ENCODE results near the gene PGBD5.

The PGBD5 gene

DNA sequence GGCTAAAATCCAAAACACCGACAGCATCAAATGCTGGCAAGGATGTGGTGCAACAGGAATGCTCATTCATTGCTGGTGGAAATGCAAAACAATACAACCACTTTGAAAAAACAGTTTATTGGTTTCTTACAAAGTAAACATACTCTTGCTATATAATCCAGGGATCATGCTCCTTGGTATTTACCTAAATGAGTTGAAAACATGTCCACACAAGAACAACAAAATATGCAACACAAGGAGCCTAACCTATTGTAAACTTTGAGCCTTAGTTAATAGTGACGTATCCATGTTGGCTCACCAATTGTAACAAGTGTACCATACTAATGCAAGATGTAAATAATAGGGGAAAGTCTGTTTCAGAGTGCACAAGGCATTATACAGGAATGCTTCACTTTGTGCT lies 37.2 kb upstream of the PGBD5 start:
- in situ Hi-C loops (cut with HindIII; ENCODE audit: low sequenced_read_pairs), result no loop called here
- TF ChIP-seq, protein P1, sequence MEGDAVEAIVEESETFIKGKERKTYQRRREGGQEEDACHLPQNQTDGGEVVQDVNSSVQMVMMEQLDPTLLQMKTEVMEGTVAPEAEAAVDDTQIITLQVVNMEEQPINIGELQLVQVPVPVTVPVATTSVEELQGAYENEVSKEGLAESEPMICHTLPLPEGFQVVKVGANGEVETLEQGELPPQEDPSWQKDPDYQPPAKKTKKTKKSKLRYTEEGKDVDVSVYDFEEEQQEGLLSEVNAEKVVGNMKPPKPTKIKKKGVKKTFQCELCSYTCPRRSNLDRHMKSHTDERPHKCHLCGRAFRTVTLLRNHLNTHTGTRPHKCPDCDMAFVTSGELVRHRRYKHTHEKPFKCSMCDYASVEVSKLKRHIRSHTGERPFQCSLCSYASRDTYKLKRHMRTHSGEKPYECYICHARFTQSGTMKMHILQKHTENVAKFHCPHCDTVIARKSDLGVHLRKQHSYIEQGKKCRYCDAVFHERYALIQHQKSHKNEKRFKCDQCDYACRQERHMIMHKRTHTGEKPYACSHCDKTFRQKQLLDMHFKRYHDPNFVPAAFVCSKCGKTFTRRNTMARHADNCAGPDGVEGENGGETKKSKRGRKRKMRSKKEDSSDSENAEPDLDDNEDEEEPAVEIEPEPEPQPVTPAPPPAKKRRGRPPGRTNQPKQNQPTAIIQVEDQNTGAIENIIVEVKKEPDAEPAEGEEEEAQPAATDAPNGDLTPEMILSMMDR (IDR thresholded peaks at IDR 0.05; ENCODE audit: low read depth, low read length), result no peak
- DNase-seq (ENCODE audit: low read depth, low spot score), result no peak

DNA sequence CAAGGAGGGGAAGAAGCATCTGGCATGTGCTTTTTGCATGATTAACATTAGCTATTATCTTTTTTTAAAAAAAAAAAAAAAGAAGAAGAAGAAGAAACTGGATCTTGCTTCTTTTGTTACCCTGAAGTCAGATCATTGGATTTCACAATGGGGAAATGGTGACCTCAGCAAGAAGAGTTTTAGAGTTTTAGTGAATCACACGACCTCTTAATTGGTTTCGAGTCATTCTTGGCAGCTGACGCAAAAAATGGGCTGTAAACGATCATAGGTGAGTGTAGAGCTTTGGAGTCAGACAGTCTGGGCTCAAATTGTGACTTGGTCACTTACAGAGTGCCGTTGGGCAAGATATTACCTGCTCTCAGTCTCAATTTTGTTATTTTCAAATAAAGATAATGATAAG lies 33.3 kb upstream of the PGBD5 start:
- TF ChIP-seq, protein P1 (IDR thresholded peaks at IDR 0.05; ENCODE audit: low read depth, low read length), result no peak
- peak; percentile 13 for DNase-seq (ENCODE audit: low read depth, low spot score)
- no peak overlapping the region for H3K4me3 ChIP-seq (ENCODE audit: low read depth, low read length)
- in situ Hi-C loops (cut with HindIII; ENCODE audit: low sequenced_read_pairs), result no loop called here

More for the DNA sequence above, 37.2 kb upstream of the PGBD5 start:
- H3K4me3 ChIP-seq (ENCODE audit: low read depth, low read length), result no peak overlapping the region

DNA sequence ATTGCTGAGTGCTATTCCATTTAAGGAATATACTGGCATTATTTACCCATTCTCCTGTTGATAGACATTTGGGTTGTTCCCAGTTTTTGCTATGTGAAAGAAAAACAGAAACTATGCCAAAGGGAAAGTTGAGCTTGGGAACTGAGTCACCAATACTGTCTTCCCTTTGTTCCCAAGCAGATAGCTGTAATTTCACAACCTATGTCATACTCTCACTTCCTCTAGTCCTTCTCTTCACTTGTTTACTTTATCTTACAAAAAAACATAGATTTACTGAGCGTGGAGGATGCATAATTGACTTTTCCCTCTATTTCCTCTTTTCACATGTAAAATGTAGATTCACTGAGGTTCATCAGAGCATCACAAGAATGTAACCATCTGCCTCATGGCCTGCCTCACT lies 32.4 kb upstream of the PGBD5 start:
- in situ Hi-C loops (cut with HindIII; ENCODE audit: low sequenced_read_pairs), result no loop called here

DNA sequence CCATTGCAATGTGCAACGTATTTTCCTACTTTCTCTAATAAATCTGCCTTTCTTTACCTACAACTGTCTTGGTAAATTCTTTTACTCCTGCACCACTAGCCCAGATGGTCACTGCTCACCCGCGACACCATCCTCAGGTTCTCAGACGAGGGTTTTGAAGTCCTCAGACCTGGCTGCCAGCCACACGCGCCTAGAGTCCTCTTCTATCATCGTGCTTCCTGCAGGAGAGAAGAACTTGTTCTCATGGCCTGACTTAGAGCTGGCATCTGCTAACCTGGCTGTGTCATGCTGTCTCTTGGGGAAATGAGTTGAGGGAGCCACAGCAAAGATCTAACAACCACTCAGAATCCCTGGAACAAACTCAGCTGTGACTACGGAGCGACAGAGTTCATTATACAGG lies 30.3 kb upstream of the PGBD5 start:
- DNase-seq (ENCODE audit: low read depth, low spot score), result no peak
- in situ Hi-C loops (cut with HindIII; ENCODE audit: low sequenced_read_pairs), result no loop called here
- no peak overlapping the region for H3K4me3 ChIP-seq (ENCODE audit: low read depth, low read length)
- TF ChIP-seq, protein P1 (IDR thresholded peaks at IDR 0.05; ENCODE audit: low read depth, low read length), result no peak

More for the DNA sequence above, 32.4 kb upstream of the PGBD5 start:
- DNase-seq (ENCODE audit: low read depth, low spot score), result peak; percentile 9
- TF ChIP-seq, protein P1 (IDR thresholded peaks at IDR 0.05; ENCODE audit: low read depth, low read length), result no peak
- no peak overlapping the region for H3K4me3 ChIP-seq (ENCODE audit: low read depth, low read length)

DNA sequence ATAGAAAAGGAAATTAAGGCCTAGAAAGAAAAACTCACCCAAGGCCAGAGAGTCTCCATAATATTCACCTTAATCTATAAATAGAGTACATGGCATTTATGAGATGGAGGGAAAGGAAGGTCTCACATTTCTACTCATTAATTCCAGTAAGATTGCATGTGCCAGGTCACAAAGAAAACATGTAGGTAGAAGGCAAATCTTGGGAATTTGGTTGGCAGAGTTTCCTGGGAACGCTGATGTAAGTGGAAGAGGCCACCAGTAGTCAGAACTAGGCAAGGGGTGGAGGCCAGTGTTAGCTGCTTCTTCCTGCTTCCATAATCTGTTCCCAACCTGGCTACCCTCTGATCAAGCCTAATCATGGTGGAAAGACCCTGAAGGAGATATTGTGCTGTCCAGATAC lies 29.2 kb upstream of the PGBD5 start:
- no peak for DNase-seq (ENCODE audit: low read depth, low spot score)
- in situ Hi-C loops (cut with HindIII; ENCODE audit: low sequenced_read_pairs), result no loop called here
- no peak overlapping the region for H3K4me3 ChIP-seq (ENCODE audit: low read depth, low read length)
- TF ChIP-seq, protein P1 (IDR thresholded peaks at IDR 0.05; ENCODE audit: low read depth, low read length), result no peak

DNA sequence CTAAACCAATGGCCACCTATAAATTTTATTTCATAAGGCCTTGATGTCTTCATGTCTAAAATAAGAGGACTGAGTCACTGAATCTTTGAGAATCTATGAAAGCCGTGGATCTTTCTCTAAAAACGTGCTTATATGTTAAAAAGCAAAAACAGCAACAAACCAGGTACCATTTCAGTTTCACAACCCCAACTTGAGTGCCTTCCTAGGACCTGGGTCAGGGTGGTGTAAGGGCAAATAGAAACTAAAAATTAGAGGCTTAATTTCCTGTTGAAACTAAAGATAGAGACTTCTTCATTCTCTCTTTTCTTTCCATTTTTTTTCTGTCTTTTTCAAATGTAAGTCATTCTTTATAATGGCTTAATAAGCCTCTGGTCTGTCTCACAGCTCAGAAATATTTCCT lies 27.2 kb upstream of the PGBD5 start:
- in situ Hi-C loops (cut with HindIII; ENCODE audit: low sequenced_read_pairs), result no loop called here
- TF ChIP-seq, protein P1 (IDR thresholded peaks at IDR 0.05; ENCODE audit: low read depth, low read length), result no peak
- H3K4me3 ChIP-seq (ENCODE audit: low read depth, low read length), result no peak overlapping the region
- no peak for DNase-seq (ENCODE audit: low read depth, low spot score)

Data from astrocyte of the spinal cord (primary cell).